H9 (cell line): ENCODE results near the gene FCHSD2. TPM values are rescaled to one million over a fixed set of nuclear protein-coding genes. Genes with fewer than 3 reads are reported as not detected.

Experiments
- DNase-seq: peaks from one replicate; pipeline ENCODE4 v3.0.0-alpha.2; 2017
- H2AFZ ChIP-seq: one replicate; pipeline ENCODE4 v1.6.1; 2013; ENCODE audit warnings: mild to moderate bottlenecking, low read length, control low read depth, moderate library complexity
- H2AK5ac ChIP-seq: 2 replicates; pipeline ENCODE4 v1.6.1; 2013; ENCODE audit warnings: low read length, control low read depth, mixed read lengths; ENCODE audit not compliant: insufficient read length
- H2BK120ac ChIP-seq: one replicate; pipeline ENCODE4 v1.6.1; 2013; ENCODE audit warnings: low read depth, mild to moderate bottlenecking, low read length, control low read depth, inconsistent platforms; ENCODE audit not compliant: poor library complexity, severe bottlenecking
- H2BK12ac ChIP-seq: 2 replicates; pipeline ENCODE4 v1.6.1; 2013; ENCODE audit warnings: low read length, control low read depth, mixed read lengths, low read depth; ENCODE audit not compliant: insufficient read length
- H2BK15ac ChIP-seq: 2 replicates; pipeline ENCODE4 v1.6.1; 2013; ENCODE audit warnings: low read depth, low read length, control low read depth
- H2BK20ac ChIP-seq: one replicate; pipeline ENCODE4 v1.6.1; 2013; ENCODE audit warnings: low read depth, mild to moderate bottlenecking, low read length, control low read depth, inconsistent platforms; ENCODE audit not compliant: poor library complexity, severe bottlenecking
- H2BK5ac ChIP-seq: 2 replicates; pipeline ENCODE4 v1.6.1; 2013; ENCODE audit warnings: low read length, control low read depth, mixed read lengths; ENCODE audit not compliant: insufficient read length
- H3K14ac ChIP-seq: 2 replicates; pipeline ENCODE4 v1.6.1; 2013; ENCODE audit warnings: low read length, control low read depth; ENCODE audit not compliant: insufficient read depth
- H3K18ac ChIP-seq: 2 replicates; pipeline ENCODE4 v1.6.1; 2013; ENCODE audit warnings: low read depth, mild to moderate bottlenecking, mixed read lengths, low read length, control low read depth; ENCODE audit not compliant: insufficient read length
- H3K23ac ChIP-seq: 2 replicates; pipeline ENCODE4 v1.6.1; 2013; ENCODE audit warnings: low read length, control low read depth, mixed read lengths, low read depth; ENCODE audit not compliant: insufficient read length
- H3K23me2 ChIP-seq: 2 replicates; pipeline ENCODE4 v1.6.1; 2013; ENCODE audit warnings: low read depth, mild to moderate bottlenecking, mixed read lengths, low read length, control low read depth; ENCODE audit not compliant: insufficient read length, poor library complexity, severe bottlenecking
- H3K27ac ChIP-seq: 2 replicates; pipeline ENCODE4 v1.5.1; 2013; ENCODE audit warnings: low read length, control low read depth, mixed read lengths, low read depth; ENCODE audit not compliant: insufficient read length
- H3K27me3 ChIP-seq: 2 replicates; pipeline ENCODE4 v1.6.1; 2013; ENCODE audit warnings: low read length, control low read depth, inconsistent platforms; ENCODE audit not compliant: insufficient read depth
- H3K4ac ChIP-seq: 2 replicates; pipeline ENCODE4 v1.6.1; 2013; ENCODE audit warnings: low read depth, mild to moderate bottlenecking, control low read depth, inconsistent platforms, low read length, moderate library complexity
- H3K4me1 ChIP-seq: 2 replicates; pipeline ENCODE4 v1.6.1; 2013; ENCODE audit warnings: low read length, control low read depth, inconsistent platforms; ENCODE audit not compliant: insufficient read depth
- H3K4me2 ChIP-seq: 2 replicates; pipeline ENCODE4 v1.6.1; 2013; ENCODE audit warnings: low read length, control low read depth, mixed read lengths; ENCODE audit not compliant: insufficient read length, insufficient read depth
- H3K56ac ChIP-seq: 2 replicates; pipeline ENCODE4 v1.6.1; 2013; ENCODE audit warnings: low read depth, mild to moderate bottlenecking, mixed read lengths, low read length, control low read depth; ENCODE audit not compliant: insufficient read length
- H3K79me1 ChIP-seq: 2 replicates; pipeline ENCODE4 v1.6.1; 2013; ENCODE audit warnings: low read depth, mild to moderate bottlenecking, moderate library complexity, low read length, control low read depth, inconsistent platforms; ENCODE audit not compliant: insufficient read depth, poor library complexity, severe bottlenecking
- H3K79me2 ChIP-seq: 2 replicates; pipeline ENCODE4 v1.6.1; 2013; ENCODE audit warnings: low read length, control low read depth, inconsistent platforms; ENCODE audit not compliant: insufficient read depth
- H3K9ac ChIP-seq: 2 replicates; pipeline ENCODE4 v1.6.1; 2013; ENCODE audit warnings: low read length, control low read depth, mixed read lengths; ENCODE audit not compliant: insufficient read length; ENCODE audit errors: extremely low read depth
- H3K9me3 ChIP-seq: one replicate; pipeline ENCODE4 v1.6.1; 2013; ENCODE audit warnings: low read depth, low read length, inconsistent platforms; ENCODE audit not compliant: control insufficient read depth
- H3T11ph ChIP-seq: one replicate; pipeline ENCODE4 v1.6.1; 2013; ENCODE audit warnings: mild to moderate bottlenecking, low read length, control low read depth, inconsistent platforms
- H4K20me1 ChIP-seq: one replicate; pipeline ENCODE4 v1.6.1; 2013; ENCODE audit not compliant: control insufficient read depth, insufficient read length, insufficient read depth
- H4K5ac ChIP-seq: 2 replicates; pipeline ENCODE4 v1.6.1; 2013; ENCODE audit warnings: low read depth, mild to moderate bottlenecking, mixed read lengths, low read length, control low read depth; ENCODE audit not compliant: insufficient read length
- H4K8ac ChIP-seq: replicated peaks from 2 replicates; pipeline ENCODE4 v1.6.1; 2013; ENCODE audit warnings: low read length, control low read depth, mixed read lengths, low read depth; ENCODE audit not compliant: insufficient read length
- H4K91ac ChIP-seq: 2 replicates; pipeline ENCODE4 v1.6.1; 2013; ENCODE audit warnings: low read depth, mild to moderate bottlenecking, moderate library complexity, mixed read lengths, low read length, control low read depth; ENCODE audit not compliant: insufficient read length
- H3K27ac Mint-ChIP-seq, 3 experiments: 2 replicates in 2 of 3; 3 replicates in 1 of 3; pipeline ENCODE4 v1.8.0; 2020 to 2021; ENCODE audit warnings: mixed read lengths in 3 of 3, mild to moderate bottlenecking in 1 of 3, moderate library complexity in 1 of 3
- H3K27me3 Mint-ChIP-seq: 2 replicates; pipeline ENCODE4 v1.8.0; 2021; ENCODE audit warnings: low read depth, mild to moderate bottlenecking, moderate library complexity, mixed read lengths
- H3K36me3 Mint-ChIP-seq, 3 experiments: 2 replicates in 2 of 3; 3 replicates in 1 of 3; pipeline ENCODE4 v1.8.0; 2020 to 2021; ENCODE audit warnings: low read depth in 3 of 3, mixed read lengths in 3 of 3; ENCODE audit not compliant: insufficient read depth in 1 of 3
- H3K4me1 Mint-ChIP-seq, 2 experiments: 2 replicates each; pipeline ENCODE4 v1.8.0; 2020; ENCODE audit warnings: mixed read lengths in 2 of 2
- H3K4me3 Mint-ChIP-seq, 2 experiments: 2 replicates in 1 of 2; 3 replicates in 1 of 2; pipeline ENCODE4 v1.8.0; 2020 to 2021; ENCODE audit warnings: mild to moderate bottlenecking in 2 of 2, mixed read lengths in 2 of 2, moderate library complexity in 1 of 2
- H3K9me3 Mint-ChIP-seq, 2 experiments: 2 replicates in 1 of 2; 3 replicates in 1 of 2; pipeline ENCODE4 v1.8.0; 2020; ENCODE audit warnings: mild to moderate bottlenecking in 2 of 2, mixed read lengths in 2 of 2, moderate library complexity in 1 of 2
- CTCF ChIP-seq: fragments of 200-600 bp; sonication (generic); conservative IDR thresholded peaks from 3 replicates; pipeline ENCODE4 v1.8.0; 2021; ENCODE audit warnings: antibody characterized with exemption, mild to moderate bottlenecking
- WGBS: extraction: QIAGEN DNeasy Blood & Tissue Kit; methylation state at CpG from one replicate; pipeline ENCODE4 v1.1.7; 2013; ENCODE audit warnings: missing lambda C conversion rate, low lambda C conversion rate, mixed read lengths; ENCODE audit not compliant: insufficient read length; ENCODE audit errors: extremely low coverage; 5-methylcytosine and 5-hydroxymethylcytosine counted together
- total RNA-seq: library from RNA; stranded (reverse); gene quantifications from 2 replicates; pipeline ENCODE4 v1.2.1, GENCODE V29; 2021

Gene FCHSD2
- total RNA-seq, 1 experiment from 2014 or later: 17.8 TPM

- Mint-ChIP-seq H3K27me3 (peaks cover 7% of the 10 kb centered on the region), H3K36me3 (peaks cover 4 to 30% (median 22%) of the 10 kb centered on the region in 3 experiments; a peak in 6 of 7 replicates), H3K27ac (peak overlapping the region in 2 of 3 experiments; percentile 86 to 95; a peak in 3 of 7 replicates), H3K4me3 (peak overlapping the region; percentile 86 to 91), H3K4me1 (peaks cover 24 to 27% of the 10 kb centered on the region in 2 experiments), H3K9me3 (no peaks in the 10 kb centered on the region; a peak in 1 of 5 replicates)
- H4K91ac ChIP-seq: no peak overlapping the region
- no peak overlapping the region for H4K8ac ChIP-seq
- H3K14ac ChIP-seq: no peak overlapping the region
- H3K9me3 ChIP-seq: no peaks in the 10 kb centered on the region
- no peak overlapping the region for H3K56ac ChIP-seq
- H3K4me2 ChIP-seq: peak overlapping the region; percentile 52
- no peak overlapping the region for H2AK5ac ChIP-seq
- H3K79me2 ChIP-seq: no peaks in the 10 kb centered on the region
- no peak overlapping the region for H3K18ac ChIP-seq
- no CpG with 5 or more reads among the region's 24 CpGs for WGBS
- no peak overlapping the region for H2BK12ac ChIP-seq
- H4K5ac ChIP-seq: no peak overlapping the region
- H2BK120ac ChIP-seq: no peak overlapping the region
- H3K4me1 ChIP-seq: peaks cover 5% of the 10 kb centered on the region; the same call in 1 of the 2 replicates
- H3K23ac ChIP-seq: no peak overlapping the region
- no peak overlapping the region for H2BK15ac ChIP-seq
- H3K9ac ChIP-seq: no peak overlapping the region
- no peaks in the 10 kb centered on the region for H3K27me3 ChIP-seq
- peaks cover 17% of the 10 kb centered on the region for H3K23me2 ChIP-seq
- H3K4ac ChIP-seq: no peak overlapping the region
- no peak overlapping the region for H2BK20ac ChIP-seq
- H3T11ph ChIP-seq: no peak overlapping the region
- peak; percentile 76 for TF ChIP-seq CTCF
- no peak overlapping the region for H2BK5ac ChIP-seq
- no peaks in the 10 kb centered on the region for H3K79me1 ChIP-seq
- H3K27ac ChIP-seq: no peak overlapping the region
- no peak overlapping the region for H2AFZ ChIP-seq
- no peaks in the 10 kb centered on the region for H4K20me1 ChIP-seq
- DNase-seq: peak; percentile 82
These were observed 329.0 kb downstream of the FCHSD2 start for GRCh38 chr11:72812967-72813739.
